Right ventricle myocardium superior (tissue), 1 donor: Measurements from ENCODE around the gene ZBTB11. TPM values are rescaled to one million over a fixed set of nuclear protein-coding genes. Genes with fewer than 3 reads are reported as not detected.
"Not testable (repeated sequence)": the region's sequence is repeated elsewhere in the genome, so short reads cannot be mapped to it uniquely, and the experiment has no call there.

ENCODE experiments used
- ATAC-seq: fragments of 200-7000 bp; cut with Tn5 transposase; one replicate; pipeline ENCODE4 v1.9.1; 2020; ENCODE audit warnings: mild to moderate bottlenecking; ENCODE audit not compliant: poor library complexity
- DNase-seq: peaks from one replicate; pipeline ENCODE4 v3.0.0-alpha.2; 2020
- intact Hi-C: fragments of 100-400 bp; cut with DNase I; formaldehyde crosslinking; loops from one replicate; pipeline ENCODE4 v1.11.2; 2022
- total RNA-seq: library from RNA; stranded (reverse); fragmentation: NEBNext Ultra II Directional; extraction: Animal tissue kit (Norgen Biotek cat#: 25700); gene quantifications from one replicate; pipeline ENCODE4 v1.2.1, GENCODE V29; 2021
- donor health status: DM: no; HTN: yes; CAD: no; lungs with severe emphysema.

ZBTB11 gene
- total RNA-seq, 1 donor from 2014 or later = 9.8 TPM

DNA sequence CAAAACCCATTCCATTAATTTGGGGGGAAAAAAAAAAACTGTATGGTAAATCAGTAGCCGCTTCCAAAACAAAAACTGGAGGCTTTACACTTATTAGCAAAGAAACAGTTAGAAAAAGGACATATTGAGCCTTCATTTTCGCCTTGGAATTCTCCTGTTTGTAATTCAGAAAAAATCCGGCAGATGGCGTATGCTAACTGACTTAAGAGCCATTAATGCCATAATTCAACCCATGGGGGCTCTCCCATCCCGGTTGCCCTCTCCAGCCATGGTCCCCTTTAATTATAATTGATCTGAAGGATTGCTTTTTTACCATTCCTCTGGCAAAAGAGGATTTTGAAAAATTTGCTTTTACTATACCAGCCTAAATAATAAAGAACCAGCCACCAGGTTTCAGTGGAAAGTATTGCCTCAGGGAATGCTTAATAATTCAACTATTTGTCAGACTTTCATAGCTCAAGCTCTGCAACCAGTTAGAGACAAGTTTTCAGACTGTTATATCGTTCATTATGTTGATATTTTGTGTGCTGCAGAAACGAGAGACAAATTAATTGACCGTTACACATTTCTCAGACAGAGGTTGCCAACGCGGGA is 18.9 kb upstream of the ZBTB11 start:
- intact Hi-C loops = no loop called here
- ATAC-seq (no peak), DNase-seq (no peak)

- ATAC-seq, intact Hi-C loops, DNase-seq: not testable (repeated sequence)
These were observed 17.9 kb upstream of the ZBTB11 start for GRCh38 chr3:101694836-101695235.

GRCh38 chr3:101693540-101693939 is 16.6 kb upstream of the ZBTB11 start:
- DNase-seq, intact Hi-C loops: not testable (repeated sequence)
- peak; percentile 70 for ATAC-seq

DNA sequence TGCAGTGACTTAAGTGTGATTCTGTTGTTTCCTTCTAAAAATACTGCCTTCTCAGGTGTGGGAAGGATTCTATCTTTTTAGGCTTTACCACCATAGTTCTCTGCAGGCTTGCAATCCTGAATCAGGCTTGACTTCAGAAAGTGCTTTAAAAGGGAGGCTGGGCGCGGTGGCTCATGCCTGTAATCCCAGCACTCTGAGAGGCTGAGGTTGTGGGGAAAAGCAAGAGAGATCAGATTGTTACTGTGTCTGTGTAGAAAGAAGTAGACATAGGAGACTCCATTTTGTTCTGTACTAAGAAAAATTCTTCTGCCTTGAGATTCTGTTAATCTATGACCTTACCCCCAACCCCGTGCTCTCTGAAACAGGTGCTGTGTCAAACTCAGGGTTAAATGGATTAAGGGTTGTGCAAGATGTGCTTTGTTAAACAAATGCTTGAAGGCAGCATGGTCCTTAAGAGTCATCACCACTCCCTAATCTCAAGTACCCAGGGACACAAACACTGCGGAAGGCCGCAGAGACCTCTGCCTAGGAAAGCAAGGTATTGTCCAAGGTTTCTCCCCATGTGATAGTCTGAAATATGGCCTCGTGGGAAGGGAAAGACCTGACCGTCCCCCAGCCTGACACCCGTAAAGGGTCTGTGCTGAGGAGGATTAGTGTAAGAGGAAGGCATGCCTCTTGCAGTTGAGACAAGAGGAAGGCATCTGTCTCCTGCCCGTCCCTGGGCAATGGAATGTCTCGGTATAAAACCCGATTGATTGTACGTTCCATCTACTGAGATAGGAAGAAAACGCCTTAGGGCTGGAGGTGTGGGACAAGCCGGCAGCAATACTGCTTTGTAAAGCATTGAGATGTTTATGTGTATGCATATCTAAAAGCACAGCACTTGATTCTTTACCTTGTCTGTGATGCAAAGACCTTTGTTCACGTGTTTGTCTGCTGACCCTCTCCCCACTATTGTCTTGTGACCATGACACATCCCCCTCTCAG is 15.0 kb upstream of the ZBTB11 start:
- intact Hi-C loops, DNase-seq, ATAC-seq: not testable (repeated sequence)

DNA sequence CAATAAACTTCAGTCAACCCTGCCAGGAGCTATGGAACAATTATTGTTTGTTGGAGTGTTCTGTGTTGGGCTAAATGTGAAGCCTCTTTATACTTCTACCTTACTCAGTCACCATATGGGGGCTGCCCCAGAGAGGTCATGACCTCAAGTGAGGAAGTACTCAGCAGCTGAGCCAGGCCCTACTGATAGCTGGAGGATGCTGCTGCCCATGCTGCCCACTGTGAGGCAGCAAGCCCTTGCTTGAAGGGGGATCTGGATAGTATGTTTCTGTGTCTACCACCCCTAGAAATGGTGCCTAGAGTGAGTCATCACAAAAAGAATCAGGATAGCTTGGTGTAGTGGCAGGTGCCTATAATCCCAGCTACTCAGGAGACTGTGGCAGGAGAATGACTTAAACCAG is 14.0 kb upstream of the ZBTB11 start:
- ATAC-seq (no peak), DNase-seq (no peak)
- intact Hi-C loops = no loop called here

DNA sequence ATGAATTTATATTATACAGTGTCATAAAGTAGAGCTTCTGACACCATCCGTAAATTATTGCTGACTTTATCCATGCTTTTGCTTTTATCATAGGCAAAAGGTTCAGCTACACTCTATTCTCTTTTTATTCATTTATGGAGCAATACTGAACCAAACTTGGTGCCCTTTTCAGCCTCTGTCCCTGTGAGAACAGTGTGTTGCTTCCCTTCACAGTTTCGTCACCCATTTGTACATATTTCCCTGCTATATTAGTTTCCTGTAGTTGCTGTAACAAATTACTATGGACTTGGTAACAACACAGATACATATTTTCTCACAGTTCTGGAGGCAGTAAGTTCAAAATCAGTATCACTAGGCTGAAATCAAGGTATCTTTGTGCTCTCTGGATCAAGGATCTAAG is 12.4 kb upstream of the ZBTB11 start:
- intact Hi-C loops = no loop called here
- ATAC-seq (no peak), DNase-seq (no peak)

- DNase-seq (no peak), ATAC-seq (peak; percentile 3)
- intact Hi-C loops = no loop called here
These were observed 10.4 kb upstream of the ZBTB11 start for GRCh38 chr3:101687142-101687931.

DNA sequence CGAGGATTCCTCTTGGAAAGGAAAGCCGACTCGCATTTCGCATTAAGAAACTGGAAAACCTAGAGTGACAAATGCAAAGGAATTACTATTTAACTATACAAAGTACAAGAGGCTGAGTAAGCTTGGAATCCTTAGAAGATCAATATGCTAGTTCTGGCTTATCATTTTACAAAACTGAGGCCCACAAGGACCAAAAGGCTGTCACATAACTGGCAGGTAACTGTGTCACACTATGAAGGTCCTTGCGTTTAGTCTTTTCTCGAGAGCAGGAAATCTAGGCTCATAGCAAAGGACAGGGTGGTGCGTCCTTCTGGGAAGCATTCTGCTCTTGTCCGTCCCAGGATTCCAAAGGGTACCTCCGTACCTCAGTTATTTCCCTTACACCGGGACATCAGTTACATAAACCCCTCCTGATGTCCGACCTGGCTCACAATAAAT is 9.0 kb upstream of the ZBTB11 start:
- DNase-seq (no peak), ATAC-seq (peak; percentile 5)
- intact Hi-C loops = no loop called here

DNA sequence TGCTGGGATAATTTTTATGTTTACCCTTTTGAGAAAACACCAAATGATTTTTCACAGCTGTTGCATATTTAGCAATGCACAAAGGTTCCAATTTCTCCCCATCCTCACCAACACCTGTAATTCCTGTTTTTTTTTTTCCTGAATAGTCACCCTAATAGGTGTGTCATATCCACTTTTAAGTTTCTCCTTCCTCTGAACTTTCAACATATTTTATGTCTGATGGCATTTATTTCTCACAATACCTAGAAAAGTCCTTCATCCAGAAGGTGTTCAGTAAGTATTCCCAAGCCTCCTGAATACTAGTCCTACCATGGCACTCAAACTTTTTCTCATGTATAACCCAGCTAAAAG is 8.1 kb upstream of the ZBTB11 start:
- DNase-seq (no peak), ATAC-seq (no peak)
- intact Hi-C loops = no loop called here

DNA sequence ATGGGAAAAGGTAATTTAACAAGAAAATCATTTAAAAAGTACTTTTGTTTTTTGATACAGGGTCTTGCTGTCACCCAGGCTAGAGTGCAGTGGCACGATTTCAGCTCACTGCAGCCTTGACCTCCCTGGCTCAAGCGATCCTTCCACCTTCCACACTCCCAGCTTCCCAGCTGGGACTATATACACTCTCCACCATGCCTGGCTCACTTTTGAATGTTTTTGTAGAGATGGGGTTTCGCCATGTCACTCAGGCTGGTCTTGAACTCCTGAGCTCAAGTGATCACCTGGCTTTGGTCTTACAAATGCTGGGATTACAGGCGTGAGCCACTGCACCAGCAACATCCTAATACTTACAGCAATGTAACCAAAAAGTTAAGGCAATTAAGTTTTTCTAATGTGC is 3.5 kb upstream of the ZBTB11 start:
- intact Hi-C loops = no loop called here
- DNase-seq = no peak
- no peak for ATAC-seq

- DNase-seq, ATAC-seq: not testable (repeated sequence)
- intact Hi-C loops = loop anchor here (10.0 kb wide), 1 partner anchor 104 kb away; the partner anchor contains the start of gene PCNP
These were observed 1.9 kb upstream of the ZBTB11 start for GRCh38 chr3:101678837-101679236.

- DNase-seq = peak; percentile 46
- ATAC-seq = no peak
- intact Hi-C loops = loop anchor here (10.0 kb wide), 1 partner anchor 103 kb away; the partner anchor contains the start of gene PCNP
These were observed 729 bp upstream of the ZBTB11 start for GRCh38 chr3:101677436-101678286.

DNA sequence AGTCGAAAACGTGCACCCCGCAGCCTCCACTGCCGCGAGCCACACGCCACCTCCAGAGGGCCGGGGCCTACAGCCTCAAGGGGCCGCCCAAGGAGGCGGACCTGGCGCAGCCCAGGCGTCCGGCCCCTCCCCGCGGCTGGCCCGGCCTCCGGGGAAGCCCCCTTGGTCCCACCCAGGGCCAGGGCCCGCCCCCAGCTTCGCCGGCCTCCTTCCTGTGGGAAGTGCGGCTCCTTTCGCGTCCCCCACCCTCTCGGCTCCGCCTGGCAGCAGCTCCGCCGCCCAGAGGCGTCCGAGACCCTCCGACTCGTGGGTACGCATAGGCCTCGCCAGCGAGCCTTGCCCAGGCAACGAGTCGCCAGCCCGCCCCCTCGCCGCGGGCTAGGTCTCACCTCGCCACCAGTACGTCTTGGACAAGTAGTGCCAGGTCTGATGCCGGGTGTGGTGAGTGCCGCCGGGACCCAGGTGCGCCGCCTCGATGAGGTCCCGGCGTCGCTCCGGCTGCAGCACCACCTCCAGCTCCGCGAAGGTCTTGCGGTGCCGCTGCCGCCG is 642 bp downstream of the ZBTB11 start:
- intact Hi-C loops = loop anchor here (10.0 kb wide), 1 partner anchor 101 kb away; the partner anchor contains the start of gene PCNP
- ATAC-seq = peak; percentile 94

GRCh38 chr3:101675709-101676215 is 1.2 kb downstream of the ZBTB11 start:
- DNase-seq = peak; percentile 49
- intact Hi-C loops = loop anchor here (10.0 kb wide), 1 partner anchor 101 kb away; the partner anchor contains the start of gene PCNP

More for the DNA sequence above, 642 bp downstream of the ZBTB11 start:
- peak; percentile 96 for DNase-seq

DNA sequence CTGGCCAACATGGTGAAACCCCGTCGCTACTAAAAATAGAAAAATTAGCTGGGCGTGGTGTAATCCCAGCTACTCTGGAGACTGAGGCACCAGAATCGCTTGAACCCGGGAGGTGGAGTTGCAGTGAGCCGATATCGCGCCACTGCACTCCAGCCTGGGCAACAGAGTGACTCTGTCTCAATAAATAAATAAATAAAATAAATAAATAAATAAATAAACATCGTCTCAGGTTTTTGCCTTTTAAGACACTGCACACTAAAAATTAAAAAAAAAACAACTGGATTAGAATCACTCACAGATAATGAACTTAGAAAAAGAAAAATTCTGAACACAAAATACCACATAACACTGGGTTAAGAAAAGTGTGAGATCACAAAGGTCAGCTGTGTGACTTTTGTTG is 2.4 kb downstream of the ZBTB11 start:
- intact Hi-C loops = loop anchor here (10.0 kb wide), 1 partner anchor 100 kb away; the partner anchor contains the start of gene PCNP
- ATAC-seq (no peak), DNase-seq (no peak)

More at GRCh38 chr3:101675709-101676215, 1.2 kb downstream of the ZBTB11 start:
- no peak for ATAC-seq

DNA sequence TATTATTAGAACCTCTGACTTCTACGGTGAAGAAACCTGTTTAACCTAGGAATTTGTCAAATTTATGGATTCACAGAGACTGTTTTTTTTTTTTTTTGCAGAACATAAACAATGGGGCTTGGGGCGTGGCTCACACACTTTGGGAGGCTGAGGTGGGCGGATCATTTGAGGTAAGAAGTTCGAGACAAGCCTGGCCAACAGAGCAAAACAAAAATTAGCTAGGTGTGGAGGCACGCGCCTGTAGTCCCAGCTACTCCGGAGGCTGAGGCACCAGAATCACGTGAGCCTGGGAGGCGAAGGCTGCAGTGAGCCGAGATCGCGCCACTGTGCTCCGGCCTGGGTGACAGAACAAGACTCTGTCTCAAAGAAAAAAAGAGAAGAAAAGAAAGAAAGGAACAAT is 3.0 kb downstream of the ZBTB11 start:
- intact Hi-C loops = loop anchor here (10.0 kb wide), 1 partner anchor 99 kb away; the partner anchor contains the start of gene PCNP
- ATAC-seq (no peak), DNase-seq (no peak)

GRCh38 chr3:101671014-101671413 is 5.9 kb downstream of the ZBTB11 start:
- intact Hi-C loops = loop anchor here (10.0 kb wide), 1 partner anchor 96 kb away; the partner anchor contains the start of gene PCNP
- no peak for ATAC-seq
- no peak for DNase-seq
